K562 (cell line): ENCODE measurements around the gene NES. TPM values are rescaled to one million over a fixed set of nuclear protein-coding genes. Genes with fewer than 3 reads are reported as not detected.

ENCODE experiments used
- BRCA1 ChIP-seq, 2 experiments: fragments of 450-650 bp in 1 of 2; sonication (generic) in 1 of 2; formaldehyde crosslinking in 1 of 2; IDR thresholded peaks; 2 replicates each; pipeline versions ENCODE4 v1.5.0 to v1.6.1; 2017 to 2020; ENCODE audit warnings: mild to moderate bottlenecking in 1 of 2, missing genetic modification reagents in 1 of 2
- CBX2 ChIP-seq: fragments of 200-600 bp; sonication (generic); IDR thresholded peaks from one replicate; pipeline ENCODE4 v1.6.1; 2012; ENCODE audit warnings: mild to moderate bottlenecking, low read length, inconsistent platforms; ENCODE audit not compliant: insufficient read depth, poor library complexity, severe bottlenecking
- ELF1 ChIP-seq: fragments of 200-800 bp; sonication (Bioruptor generic); IDR thresholded peaks from 2 replicates; pipeline ENCODE4 v1.6.1; 2016; ENCODE audit warnings: missing genetic modification characterization, missing compliant biosample characterization
- LARP7 ChIP-seq: fragments of 450-650 bp; IDR thresholded peaks from 2 replicates; pipeline ENCODE4 v1.6.1; 2016
- MAZ ChIP-seq, 2 experiments: fragments of 450-650 bp in 1 of 2; sonication (generic) in 1 of 2; formaldehyde crosslinking; IDR thresholded peaks in 1 of 2; conservative IDR thresholded peaks in 1 of 2; 2 replicates each; pipeline versions ENCODE4 v1.4.0 to v1.5.0; 2020; ENCODE audit warnings: mild to moderate bottlenecking in 1 of 2, missing genetic modification reagents in 1 of 2
- MTA3 ChIP-seq: fragments of 450-650 bp; formaldehyde crosslinking; IDR thresholded peaks from 2 replicates; pipeline ENCODE4 v1.6.1; 2017; ENCODE audit warnings: mild to moderate bottlenecking, borderline replicate concordance
- NELFE ChIP-seq: IDR thresholded peaks from 2 replicates; pipeline ENCODE4 v1.6.1; 2011; ENCODE audit warnings: mild to moderate bottlenecking; ENCODE audit not compliant: insufficient read depth, insufficient read length
- NFRKB ChIP-seq: fragments of 450-650 bp; IDR thresholded peaks from 2 replicates; pipeline ENCODE4 v1.6.1; 2016; ENCODE audit warnings: low read depth
- NONO ChIP-seq, 2 experiments: fragments of 200-400 bp in 1 of 2; fragments of 450-650 bp in 1 of 2; formaldehyde crosslinking in 1 of 2; IDR thresholded peaks; 2 replicates each; pipeline ENCODE4 v1.6.1; 2017; ENCODE audit warnings: low read depth in 2 of 2, mild to moderate bottlenecking in 2 of 2, moderate library complexity in 2 of 2, low read length in 1 of 2
- NR3C1 ChIP-seq: sonication (generic); formaldehyde crosslinking; IDR thresholded peaks from 2 replicates; pipeline ENCODE4 v1.8.1; 2022; ENCODE audit warnings: missing genetic modification reagents
- RBM17 ChIP-seq: fragments of 200-400 bp; formaldehyde crosslinking; IDR thresholded peaks from 2 replicates; pipeline ENCODE4 v1.6.1; 2017; ENCODE audit warnings: low read depth, mild to moderate bottlenecking, low read length, borderline replicate concordance
- RHOXF2B ChIP-seq: fragments of 250-450 bp; sonication (Bioruptor Pico); conservative IDR thresholded peaks from 2 replicates; pipeline ENCODE4 v1.5.1; 2021
- SMARCA5 ChIP-seq: fragments of 450-650 bp; IDR thresholded peaks from 2 replicates; pipeline ENCODE4 v1.6.1; 2016
- SRSF7 ChIP-seq: fragments of 200-400 bp; formaldehyde crosslinking; optimal IDR thresholded peaks from 2 replicates; pipeline ENCODE3; 2017; ENCODE audit warnings: mild to moderate bottlenecking, low read depth, low read length
- SUPT5H ChIP-seq: fragments of 450-650 bp; IDR thresholded peaks from 2 replicates; pipeline ENCODE4 v1.6.1; 2016
- UBTF ChIP-seq, 2 experiments: IDR thresholded peaks; 2 replicates each; pipeline ENCODE4 v1.6.1; 2012; ENCODE audit warnings: improper control_type of control experiment in 2 of 2, low read depth in 2 of 2, low read length in 2 of 2, borderline replicate concordance in 1 of 2
- ZBTB43 ChIP-seq: sonication (generic); formaldehyde crosslinking; IDR thresholded peaks from 2 replicates; pipeline ENCODE4 v1.8.0; 2023; ENCODE audit warnings: mild to moderate bottlenecking, missing genetic modification reagents
- ZNF512 ChIP-seq: IDR thresholded peaks from 2 replicates; pipeline ENCODE4 v1.6.1; 2016; ENCODE audit warnings: missing genetic modification characterization, missing compliant biosample characterization
- ZNF717 ChIP-seq: fragments of 250-450 bp; sonication (Bioruptor Pico); IDR thresholded peaks from 2 replicates; pipeline ENCODE4 v1.5.0; 2021
- ZNF778 ChIP-seq: fragments of 450-650 bp; formaldehyde crosslinking; IDR thresholded peaks from 2 replicates; pipeline ENCODE4 v1.4.0; 2020; ENCODE audit warnings: mild to moderate bottlenecking, moderate library complexity
- ZZZ3 ChIP-seq: fragments of 450-650 bp; IDR thresholded peaks from 2 replicates; pipeline ENCODE4 v1.6.1; 2016; ENCODE audit warnings: antibody characterized with exemption, mild to moderate bottlenecking, moderate library complexity
- polyA plus RNA-seq, 8 experiments: library from polyadenylated mRNA; depleted of rRNA in 4 of 8; stranded (reverse) in 5 of 8; unstranded in 3 of 8; fragments of >200 nt; fragmentation: Nextera tagmentation in 2 of 8; fragmentation: Illumina TruSeq in 1 of 8; extraction: Ambion mirVana in 2 of 8; extraction: Trizol in 1 of 8; gene quantifications; 2 replicates each; pipeline versions ENCODE4 v1.2.1 to v1.2.3, GENCODE V29; 2011 to 2014; ENCODE audit warnings: inconsistent platforms in 1 of 8, missing spikeins in 1 of 8
- total RNA-seq, 7 experiments: library from RNA; depleted of rRNA in 6 of 7; stranded (reverse); fragments of >200 nt in 6 of 7; fragmentation: Illumina TruSeq in 2 of 7; extraction: Trizol in 2 of 7; gene quantifications; 2 replicates each; pipeline versions ENCODE4 v1.2.1 to v1.2.3, GENCODE V29; 2011 to 2021; ENCODE audit warnings: low replicate concordance in 1 of 7

Gene NES
- total and polyA plus RNA-seq, 9 of the 15 experiments (the other 6 are each of a cell fraction or from before 2014, with no cell fraction given) = 0.10 to 8.6 (median 4.2) TPM

GRCh38 chr1:156623946-156624813 is 53.0 kb downstream of the NES start (continued):
- TF ChIP-seq ZZZ3 = no peak
- peak; percentile 78 for TF ChIP-seq SUPT5H
- TF ChIP-seq UBTF (IDR thresholded peaks at IDR 0.05; ENCODE audit: borderline replicate concordance in 1 of 2, low read depth in 2 of 2, low read length in 2 of 2) = peak; percentile 53 to 94; a peak in 3 of 4 replicates
- TF ChIP-seq CBX2 = no peak
- no peak for TF ChIP-seq NR3C1 (CRISPR knock-in tag)
- no peak for TF ChIP-seq LARP7
- TF ChIP-seq ZNF512 (tag) = no peak
- TF ChIP-seq RBM17 = no peak
- peak in 1 of 2 experiments; percentile 81; a peak in 3 of 4 replicates for TF ChIP-seq MAZ (CRISPR knock-in tag; conservative IDR thresholded peaks at IDR 0.05 in 1 of 2, IDR thresholded peaks at IDR 0.05 in 1 of 2)
- no peak for TF ChIP-seq ELF1 (tag)
- TF ChIP-seq RHOXF2B = no peak
- TF ChIP-seq ZNF778 = no peak
- no peak for TF ChIP-seq ZBTB43 (CRISPR knock-in tag)
- TF ChIP-seq BRCA1 (IDR thresholded peaks at IDR 0.05) = no peak
- no peak for TF ChIP-seq BRCA1 (CRISPR knock-in tag; IDR thresholded peaks at IDR 0.05)
- no peak for TF ChIP-seq SRSF7
- TF ChIP-seq NONO (IDR thresholded peaks at IDR 0.05; ENCODE audit: low read depth in 2 of 2, low read length in 1 of 2) = no peak; a peak in 1 of 4 replicates
- TF ChIP-seq NFRKB = 0 out of 2 replicates have a peak, but pooled peaks have one; percentile 43
- no peak for TF ChIP-seq NELFE
- peak; percentile 64; the same call in 1 of the 2 replicates for TF ChIP-seq MTA3
- no peak for TF ChIP-seq ZNF717 (CRISPR knock-in tag)
- TF ChIP-seq SMARCA5 = no peak
